Adipocyte (in vitro differentiated cells): ENCODE measurements around the gene STON2.

Experiments
- DNase-seq: peaks from one replicate; pipeline ENCODE4 v3.0.0-alpha.2; 2015; ENCODE audit warnings: low read depth
- H3K27me3 ChIP-seq: replicated peaks from 2 replicates; pipeline ENCODE4 v1.7.0; 2013; ENCODE audit warnings: mild to moderate bottlenecking, low read length, moderate library complexity; ENCODE audit not compliant: control insufficient read depth, insufficient read depth
- H3K36me3 ChIP-seq: 2 replicates; pipeline ENCODE4 v1.7.0; 2013; ENCODE audit warnings: low read length, mild to moderate bottlenecking, moderate library complexity; ENCODE audit not compliant: control insufficient read depth, insufficient read depth, severe bottlenecking
- H3K4me1 ChIP-seq: 2 replicates; pipeline ENCODE4 v1.7.0; 2013; ENCODE audit warnings: mild to moderate bottlenecking, low read length, moderate library complexity; ENCODE audit not compliant: control insufficient read depth, insufficient read depth
- H3K4me3 ChIP-seq: 2 replicates; pipeline ENCODE4 v1.7.0; 2013; ENCODE audit warnings: mild to moderate bottlenecking, low read length, moderate library complexity
- H3K9ac ChIP-seq: 2 replicates; pipeline ENCODE4 v1.7.0; 2013; ENCODE audit warnings: mild to moderate bottlenecking, low read length, moderate library complexity
- H3K9me3 ChIP-seq: 2 replicates; pipeline ENCODE4 v1.7.0; 2013; ENCODE audit warnings: mild to moderate bottlenecking, low read length, moderate library complexity; ENCODE audit not compliant: control insufficient read depth

STON2 gene

GRCh38 chr14:81400202-81400678, at the start of gene STON2:
Gene STON2, minus strand, starts transcription at chr14:81400324. Its CDS starts 1,942 bp downstream, at chr14:81398382.
- DNase-seq = peak; percentile 27
- H3K9ac ChIP-seq = peak within 1 kb of the TSS; percentile 68
- peaks cover 36% of the 10 kb centered on the region for H3K4me1 ChIP-seq
- H3K27me3 ChIP-seq = no peaks in the 10 kb centered on the region
- H3K4me3 ChIP-seq = peak within 1 kb of the TSS; percentile 61
- no peaks in the 10 kb centered on the region for H3K9me3 ChIP-seq
- no peaks in the 10 kb centered on the region for H3K36me3 ChIP-seq

- H3K36me3 ChIP-seq = no peaks in the 10 kb centered on the region
- H3K27me3 ChIP-seq = peaks cover 14% of the 10 kb centered on the region
- peaks cover 31% of the 10 kb centered on the region for H3K4me1 ChIP-seq
- H3K9ac ChIP-seq = no peak overlapping the region
- DNase-seq = no peak
- H3K9me3 ChIP-seq = no peaks in the 10 kb centered on the region
- peak overlapping the region; percentile 34 for H3K4me3 ChIP-seq
These were observed 49.5 kb upstream of the STON2 start for GRCh38 chr14:81449576-81449975.

GRCh38 chr14:81449114-81449513, 49.0 kb upstream of the STON2 start:
- peaks cover 31% of the 10 kb centered on the region for H3K4me1 ChIP-seq
- no peak for DNase-seq
- no peaks in the 10 kb centered on the region for H3K9me3 ChIP-seq
- no peak overlapping the region for H3K9ac ChIP-seq
- no peaks in the 10 kb centered on the region for H3K36me3 ChIP-seq
- peaks cover 17% of the 10 kb centered on the region for H3K27me3 ChIP-seq
- H3K4me3 ChIP-seq = peak overlapping the region; percentile 34

GRCh38 chr14:81447021-81447764, 47.1 kb upstream of the STON2 start:
- Histone ChIP-seq H3K4me1 (peaks cover 31% of the 10 kb centered on the region), H3K4me3 (no peak overlapping the region), H3K36me3 (no peaks in the 10 kb centered on the region), H3K9me3 (peaks cover 3% of the 10 kb centered on the region), H3K27me3 (peaks cover 27% of the 10 kb centered on the region), H3K9ac (no peak overlapping the region)
- DNase-seq = no peak

- DNase-seq = no peak
- peaks cover 33% of the 10 kb centered on the region for H3K27me3 ChIP-seq
- peaks cover 31% of the 10 kb centered on the region for H3K4me1 ChIP-seq
- no peaks in the 10 kb centered on the region for H3K36me3 ChIP-seq
- H3K4me3 ChIP-seq = no peak overlapping the region
- peaks cover 3% of the 10 kb centered on the region for H3K9me3 ChIP-seq
- H3K9ac ChIP-seq = no peak overlapping the region
These were observed 46.3 kb upstream of the STON2 start for GRCh38 chr14:81446279-81447007.

- peaks cover 3% of the 10 kb centered on the region for H3K4me1 ChIP-seq
- H3K9ac ChIP-seq = no peak overlapping the region
- H3K36me3 ChIP-seq = no peaks in the 10 kb centered on the region
- DNase-seq = no peak
- peaks cover 3% of the 10 kb centered on the region for H3K9me3 ChIP-seq
- no peak overlapping the region for H3K4me3 ChIP-seq
- H3K27me3 ChIP-seq = peaks cover 57% of the 10 kb centered on the region
These were observed 41.6 kb upstream of the STON2 start for GRCh38 chr14:81441626-81442134.

- Histone ChIP-seq H3K27me3 (peaks cover 63% of the 10 kb centered on the region), H3K9ac (no peak overlapping the region), H3K4me1 (no peaks in the 10 kb centered on the region), H3K9me3 (peaks cover 3% of the 10 kb centered on the region), H3K36me3 (no peaks in the 10 kb centered on the region), H3K4me3 (no peak overlapping the region)
- no peak for DNase-seq
These were observed 39.9 kb upstream of the STON2 start for GRCh38 chr14:81440041-81440440.

GRCh38 chr14:81437244-81437643, 37.1 kb upstream of the STON2 start:
- no peak overlapping the region for H3K4me3 ChIP-seq
- no peaks in the 10 kb centered on the region for H3K36me3 ChIP-seq
- H3K4me1 ChIP-seq = peaks cover 5% of the 10 kb centered on the region
- H3K9me3 ChIP-seq = no peaks in the 10 kb centered on the region
- no peak for DNase-seq
- H3K9ac ChIP-seq = no peak overlapping the region
- H3K27me3 ChIP-seq = peaks cover 52% of the 10 kb centered on the region

GRCh38 chr14:81436296-81437138, 36.4 kb upstream of the STON2 start:
- Histone ChIP-seq H3K4me3 (peak overlapping the region; percentile 77), H3K9me3 (no peaks in the 10 kb centered on the region), H3K36me3 (no peaks in the 10 kb centered on the region), H3K9ac (peak overlapping the region; percentile 47), H3K27me3 (peaks cover 45% of the 10 kb centered on the region), H3K4me1 (peaks cover 8% of the 10 kb centered on the region)
- peak; percentile 82 for DNase-seq

- Histone ChIP-seq H3K27me3 (peaks cover 40% of the 10 kb centered on the region), H3K9ac (no peak overlapping the region), H3K4me1 (peaks cover 8% of the 10 kb centered on the region), H3K36me3 (no peaks in the 10 kb centered on the region), H3K4me3 (peak overlapping the region; percentile 78), H3K9me3 (no peaks in the 10 kb centered on the region)
- peak; percentile 46 for DNase-seq
These were observed 35.5 kb upstream of the STON2 start for GRCh38 chr14:81435391-81436295.
